Keratinocyte (primary cell): ENCODE measurements around the gene KLHL28. TPM values are rescaled to one million over a fixed set of nuclear protein-coding genes. Genes with fewer than 3 reads are reported as not detected.

Experiments
- DNase-seq: peaks from one replicate; pipeline ENCODE4 v3.0.0-alpha.2; 2011; ENCODE audit warnings: low read depth, missing footprints, low spot score
- FAIRE-seq: peaks from 2 replicates; lab custom pipeline; 2011; peaks lifted over from hg19 to GRCh38; lab: Jason Lieb, UNC
- H2AFZ ChIP-seq: 2 replicates; pipeline ENCODE4 v1.6.0; 2012; ENCODE audit warnings: low read length, control low read depth, inconsistent platforms; ENCODE audit not compliant: control insufficient read depth
- H3K27ac ChIP-seq: 2 replicates; pipeline ENCODE4 v1.5.1; 2011; ENCODE audit warnings: low read length; ENCODE audit not compliant: control insufficient read depth, insufficient read depth
- H3K27me3 ChIP-seq: 3 replicates; pipeline ENCODE4 v1.6.0; 2011; ENCODE audit warnings: low read length; ENCODE audit not compliant: control insufficient read depth, insufficient read depth; ENCODE audit errors: extremely low read depth
- H3K36me3 ChIP-seq, 2 experiments: 2 replicates in 1 of 2; 3 replicates in 1 of 2; pipeline ENCODE4 v1.5.1; 2011; ENCODE audit warnings: low read length in 2 of 2, mild to moderate bottlenecking in 1 of 2; ENCODE audit not compliant: control insufficient read depth in 2 of 2, insufficient read depth in 2 of 2; ENCODE audit errors: extremely low read depth in 1 of 2
- H3K4me1 ChIP-seq: 3 replicates; pipeline ENCODE4 v1.5.1; 2011; ENCODE audit warnings: low read length; ENCODE audit not compliant: control insufficient read depth, insufficient read depth; ENCODE audit errors: extremely low read depth
- H3K4me2 ChIP-seq: 3 replicates; pipeline ENCODE4 v1.6.0; 2011; ENCODE audit warnings: low read depth, low read length; ENCODE audit not compliant: control insufficient read depth, insufficient read depth; ENCODE audit errors: extremely low read depth
- H3K4me3 ChIP-seq, 3 experiments: fragments of 200-600 bp in 1 of 3; sonication (generic) in 1 of 3; 2 replicates in 2 of 3; 3 replicates in 1 of 3; pipeline ENCODE4 v1.5.1; 2011 to 2016; ENCODE audit warnings: low read length in 3 of 3, mild to moderate bottlenecking in 3 of 3, control low read depth in 2 of 3, inconsistent platforms in 1 of 3, low read depth in 1 of 3, mixed read lengths in 1 of 3, mixed run types in 1 of 3, moderate library complexity in 1 of 3; ENCODE audit not compliant: control insufficient read depth in 2 of 3, insufficient read depth in 2 of 3; ENCODE audit errors: extremely low read depth in 1 of 3
- H3K79me2 ChIP-seq: 2 replicates; pipeline ENCODE4 v1.6.0; 2012; ENCODE audit warnings: low read length; ENCODE audit not compliant: control insufficient read depth, insufficient read depth
- H3K9ac ChIP-seq: 3 replicates; pipeline ENCODE4 v1.6.0; 2011; ENCODE audit warnings: low read length; ENCODE audit not compliant: control insufficient read depth, insufficient read depth; ENCODE audit errors: extremely low read depth
- H3K9me1 ChIP-seq: 3 replicates; pipeline ENCODE4 v1.6.0; 2011; ENCODE audit warnings: low read length; ENCODE audit not compliant: control insufficient read depth, insufficient read depth; ENCODE audit errors: extremely low read depth
- H3K9me3 ChIP-seq: 2 replicates; pipeline ENCODE4 v1.5.1; 2012; ENCODE audit warnings: low read depth, low read length; ENCODE audit not compliant: control insufficient read depth
- H4K20me1 ChIP-seq: 3 replicates; pipeline ENCODE4 v1.6.0; 2011; ENCODE audit warnings: low read length; ENCODE audit not compliant: control insufficient read depth, insufficient read depth; ENCODE audit errors: extremely low read depth
- CTCF ChIP-seq, 3 experiments: IDR thresholded peaks in 1 of 3; conservative IDR thresholded peaks in 1 of 3; optimal IDR thresholded peaks in 1 of 3; 2 replicates in 2 of 3; 3 replicates in 1 of 3; pipeline versions ENCODE3 to v1.5.1; 2011; ENCODE audit warnings: low read length in 3 of 3, mild to moderate bottlenecking in 3 of 3, moderate library complexity in 2 of 3, control low read depth in 1 of 3, inconsistent platforms in 1 of 3; ENCODE audit not compliant: insufficient read depth in 2 of 3; ENCODE audit errors: extremely low read depth in 1 of 3
- EZH2 ChIP-seq: IDR thresholded peaks from one replicate; pipeline ENCODE4 v1.6.1; 2012; ENCODE audit warnings: inconsistent platforms, mild to moderate bottlenecking, low read length, moderate library complexity
- dilution Hi-C: fragments of 300-500 bp; cut with MboI; formaldehyde crosslinking; loops from one replicate; pipeline ENCODE4 v1.7.0; 2020; ENCODE audit warnings: low sequenced_read_pairs; ENCODE audit not compliant: extremely low pct_ligation_motif_present
- polyA plus RNA-seq, 5 experiments: library from polyadenylated mRNA; depleted of rRNA in 3 of 5; stranded (reverse) in 3 of 5; stranded (forward) in 1 of 5; unstranded in 1 of 5; fragments of >200 nt; gene quantifications; 1 replicate in 1 of 5; 2 replicates in 3 of 5; 3 replicates in 1 of 5; pipeline versions ENCODE4 v1.2.1 to v1.2.3, GENCODE V29; 2011 to 2012; ENCODE audit warnings: missing spikeins in 2 of 5, low read depth in 1 of 5, low replicate concordance in 1 of 5

KLHL28 gene
- polyA plus RNA-seq, 1 donor (not counting 4 experiments of a cell fraction or from before 2014, with no cell fraction given), result 6.1 TPM

- no peaks in the 10 kb centered on the region for H3K9me3 ChIP-seq
- H3K36me3 ChIP-seq, result no peaks in the 10 kb centered on the region
- no peak overlapping the region for H2AFZ ChIP-seq
- H3K9ac ChIP-seq, result no peak overlapping the region
- TF ChIP-seq EZH2 (no peak), CTCF (optimal IDR thresholded peaks at IDR 0.05 in 1 of 3, IDR thresholded peaks at IDR 0.05 in 1 of 3, conservative IDR thresholded peaks at IDR 0.05 in 1 of 3; ENCODE audit: extremely low read depth in 1 of 3, insufficient read depth in 2 of 3, low read length in 3 of 3) (no peak)
- H3K4me2 ChIP-seq, result no peak overlapping the region
- H3K27me3 ChIP-seq, result no peaks in the 10 kb centered on the region
- H3K4me3 ChIP-seq, result no peak overlapping the region
- FAIRE-seq (no peak), DNase-seq (no peak)
- no peaks in the 10 kb centered on the region for H3K4me1 ChIP-seq
- H3K79me2 ChIP-seq, result no peaks in the 10 kb centered on the region
- no peak overlapping the region for H3K27ac ChIP-seq
- H3K9me1 ChIP-seq, result no peaks in the 10 kb centered on the region
- dilution Hi-C loops, result no loop called here
- H4K20me1 ChIP-seq, result no peaks in the 10 kb centered on the region
Measured at GRCh38 chr14:44889595-44890471, 71.9 kb downstream of the KLHL28 start.

GRCh38 chr14:44887596-44887955 lies 74.2 kb downstream of the KLHL28 start:
- Histone ChIP-seq H4K20me1 (no peaks in the 10 kb centered on the region), H3K27ac (no peak overlapping the region), H3K27me3 (no peaks in the 10 kb centered on the region), H3K36me3 (no peaks in the 10 kb centered on the region), H3K79me2 (no peaks in the 10 kb centered on the region), H3K4me3 (no peak overlapping the region), H3K4me1 (no peaks in the 10 kb centered on the region), H3K9me1 (no peaks in the 10 kb centered on the region), H3K9me3 (no peaks in the 10 kb centered on the region), H3K4me2 (no peak overlapping the region), H3K9ac (no peak overlapping the region), H2AFZ (no peak overlapping the region)
- no peak for FAIRE-seq
- no peak for DNase-seq
- dilution Hi-C loops, result no loop called here
- TF ChIP-seq EZH2, result no peak
- TF ChIP-seq CTCF (optimal IDR thresholded peaks at IDR 0.05 in 1 of 3, IDR thresholded peaks at IDR 0.05 in 1 of 3, conservative IDR thresholded peaks at IDR 0.05 in 1 of 3; ENCODE audit: extremely low read depth in 1 of 3, insufficient read depth in 2 of 3, low read length in 3 of 3), result no peak
